Stimulated activated CD8-positive, alpha-beta memory T cell treated with anti-CD3 and anti-CD28 coated beads, Interleukin-12 subunit alpha, Interleukin-12 subunit beta, amount 100 ng/mL, for 24 hours (primary cell): ENCODE measurements around the gene SPG7.

Experiments
- DNase-seq: peaks from one replicate; pipeline ENCODE4 v3.0.0-alpha.2; 2020; ENCODE audit errors: extremely low read depth

SPG7 gene

DNA sequence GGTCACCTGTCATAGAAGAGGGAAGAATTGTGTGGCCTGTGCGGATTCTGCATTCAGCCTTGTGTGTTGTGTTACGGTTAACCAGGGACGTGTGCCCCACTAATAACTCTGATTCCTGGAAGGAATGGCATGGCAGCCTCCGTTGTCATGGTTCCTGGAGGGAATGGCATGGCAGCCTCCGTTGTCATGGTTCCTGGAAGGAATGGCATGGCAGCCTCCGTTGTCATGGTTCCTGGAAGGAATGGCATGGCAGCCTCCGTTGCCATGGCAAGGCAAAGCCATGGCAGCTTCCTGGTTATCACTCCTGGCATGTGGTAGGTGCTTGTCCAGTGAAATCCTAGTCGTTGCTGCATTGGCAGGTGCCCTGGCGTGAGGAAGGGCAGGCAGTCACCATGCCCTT, 8.9 kb downstream of the SPG7 start:
- no peak for DNase-seq

DNA sequence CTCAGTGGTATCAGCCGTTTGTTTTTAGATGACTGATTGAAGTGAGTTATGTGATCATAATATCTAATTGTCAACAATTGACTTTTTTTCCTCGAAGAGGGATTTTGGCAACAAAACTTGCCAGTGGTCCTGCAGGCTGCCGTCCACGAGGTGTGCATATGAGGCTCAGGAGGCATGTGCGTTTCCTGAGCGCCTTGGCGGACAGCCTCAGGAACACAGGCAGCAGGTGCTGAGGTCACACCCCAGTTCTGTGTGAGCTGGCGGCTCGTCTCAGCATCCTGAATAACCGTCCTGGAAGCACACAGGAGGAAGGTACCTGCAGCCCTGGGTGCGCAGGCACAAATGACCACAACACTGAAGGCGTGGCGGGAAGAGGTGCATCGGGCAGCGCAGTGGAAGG, 11.7 kb downstream of the SPG7 start:
- no peak for DNase-seq

DNA sequence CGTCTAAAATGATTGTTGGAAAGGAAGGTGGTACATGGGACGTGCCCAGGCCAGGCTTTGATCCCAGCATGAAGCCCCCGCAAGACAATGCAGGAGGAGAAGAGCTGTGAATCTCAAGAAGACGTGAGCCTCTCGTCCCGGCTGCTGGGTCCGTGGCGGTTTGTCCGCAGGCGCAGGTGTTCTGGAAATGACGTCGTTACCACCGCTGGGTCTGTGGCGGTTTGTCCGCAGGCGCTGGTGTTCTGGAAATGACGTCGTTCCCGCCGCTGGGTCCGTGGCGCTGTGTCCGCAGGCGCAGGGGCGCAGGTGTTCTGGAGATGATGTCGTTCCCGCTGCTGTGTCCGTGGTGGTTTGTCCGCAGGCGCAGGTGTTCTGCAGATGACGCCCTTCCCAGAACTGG, 14.1 kb downstream of the SPG7 start:
- no peak for DNase-seq

DNA sequence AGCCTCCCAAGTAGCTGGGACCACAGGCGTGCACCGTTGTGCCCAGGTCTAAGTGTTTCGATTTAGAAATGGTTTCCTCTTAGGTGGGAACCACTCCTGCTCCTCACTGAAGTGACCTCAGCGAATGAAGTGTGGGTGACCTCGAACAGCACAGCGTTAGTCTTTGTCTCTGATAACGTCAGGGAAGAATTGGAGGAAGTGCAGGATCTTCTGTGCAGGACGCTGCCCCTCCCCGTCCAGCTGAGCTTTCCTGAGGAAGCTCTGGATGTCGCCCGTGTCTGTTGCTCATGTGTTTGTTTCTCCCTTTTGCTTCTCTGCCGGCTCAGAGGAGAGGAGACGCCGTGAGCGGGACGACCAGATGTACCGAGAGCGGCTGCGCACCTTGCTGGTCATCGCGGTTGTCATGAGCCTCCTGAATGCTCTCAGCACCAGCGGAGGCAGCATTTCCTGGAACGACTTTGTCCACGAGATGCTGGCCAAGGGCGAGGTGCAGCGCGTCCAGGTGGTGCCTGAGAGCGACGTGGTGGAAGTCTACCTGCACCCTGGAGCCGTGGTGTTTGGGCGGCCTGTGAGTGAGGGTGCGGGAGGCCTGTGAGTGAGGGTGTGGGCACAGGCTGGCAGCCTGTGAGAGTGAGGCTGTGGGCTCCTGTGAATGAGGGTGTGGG, 15.6 kb downstream of the SPG7 start:
- no peak for DNase-seq

DNA sequence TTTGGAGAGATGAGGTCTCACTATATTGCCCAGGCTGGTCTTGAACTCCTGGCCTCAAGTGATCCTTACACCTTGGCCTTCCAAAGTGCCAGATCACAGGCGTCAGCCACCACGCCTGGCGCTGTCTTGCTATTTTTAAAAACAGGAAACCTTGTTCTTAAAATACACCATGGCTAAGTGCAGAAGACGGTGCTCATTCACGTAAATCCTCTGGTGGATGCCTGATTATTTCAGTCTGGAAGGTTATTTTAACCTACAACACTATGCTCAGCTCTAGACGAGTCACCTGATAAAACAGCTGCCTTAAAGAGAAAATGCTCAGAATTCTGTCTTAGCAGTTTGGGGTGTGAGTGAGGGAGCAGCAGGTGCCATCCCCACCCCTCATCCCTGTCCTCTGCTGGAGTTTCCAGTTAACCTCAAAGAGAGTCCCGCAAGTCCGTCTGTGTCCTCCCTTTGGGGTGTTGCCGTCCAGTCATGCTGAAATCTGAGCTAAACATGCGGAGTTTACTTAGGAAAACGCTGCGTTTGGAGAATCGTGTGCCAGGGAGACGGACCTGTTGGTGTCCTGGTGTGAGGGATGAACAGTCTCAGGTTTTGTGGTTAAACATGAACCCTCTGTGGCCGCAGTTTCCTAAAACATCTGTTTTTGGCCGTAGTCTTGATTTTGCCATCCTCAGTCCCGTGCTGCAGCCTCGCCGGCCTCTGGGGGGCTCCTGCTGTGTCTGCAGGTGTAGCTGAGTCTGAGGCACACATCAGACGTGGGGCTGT, 17.1 kb downstream of the SPG7 start:
- no peak for DNase-seq

DNA sequence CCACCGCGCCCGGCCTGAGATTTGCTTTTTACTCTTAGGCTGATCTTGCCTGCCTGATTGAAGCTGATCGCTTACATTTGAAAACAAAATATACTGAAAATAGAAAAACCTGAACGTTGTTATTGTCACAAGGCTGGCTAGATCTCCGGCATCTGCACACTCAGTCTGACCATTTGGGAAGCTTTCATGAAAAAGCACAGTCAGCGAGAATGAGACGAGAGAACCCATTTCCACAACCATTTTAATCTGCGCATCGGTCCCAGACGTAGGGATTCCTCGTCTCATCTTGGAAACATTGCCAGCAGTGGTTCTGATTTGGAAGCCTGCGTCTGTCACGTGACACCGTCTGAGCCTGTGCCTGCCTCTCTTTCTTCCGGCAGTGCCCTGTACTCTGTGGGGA, 20.9 kb downstream of the SPG7 start:
- DNase-seq = no peak

DNA sequence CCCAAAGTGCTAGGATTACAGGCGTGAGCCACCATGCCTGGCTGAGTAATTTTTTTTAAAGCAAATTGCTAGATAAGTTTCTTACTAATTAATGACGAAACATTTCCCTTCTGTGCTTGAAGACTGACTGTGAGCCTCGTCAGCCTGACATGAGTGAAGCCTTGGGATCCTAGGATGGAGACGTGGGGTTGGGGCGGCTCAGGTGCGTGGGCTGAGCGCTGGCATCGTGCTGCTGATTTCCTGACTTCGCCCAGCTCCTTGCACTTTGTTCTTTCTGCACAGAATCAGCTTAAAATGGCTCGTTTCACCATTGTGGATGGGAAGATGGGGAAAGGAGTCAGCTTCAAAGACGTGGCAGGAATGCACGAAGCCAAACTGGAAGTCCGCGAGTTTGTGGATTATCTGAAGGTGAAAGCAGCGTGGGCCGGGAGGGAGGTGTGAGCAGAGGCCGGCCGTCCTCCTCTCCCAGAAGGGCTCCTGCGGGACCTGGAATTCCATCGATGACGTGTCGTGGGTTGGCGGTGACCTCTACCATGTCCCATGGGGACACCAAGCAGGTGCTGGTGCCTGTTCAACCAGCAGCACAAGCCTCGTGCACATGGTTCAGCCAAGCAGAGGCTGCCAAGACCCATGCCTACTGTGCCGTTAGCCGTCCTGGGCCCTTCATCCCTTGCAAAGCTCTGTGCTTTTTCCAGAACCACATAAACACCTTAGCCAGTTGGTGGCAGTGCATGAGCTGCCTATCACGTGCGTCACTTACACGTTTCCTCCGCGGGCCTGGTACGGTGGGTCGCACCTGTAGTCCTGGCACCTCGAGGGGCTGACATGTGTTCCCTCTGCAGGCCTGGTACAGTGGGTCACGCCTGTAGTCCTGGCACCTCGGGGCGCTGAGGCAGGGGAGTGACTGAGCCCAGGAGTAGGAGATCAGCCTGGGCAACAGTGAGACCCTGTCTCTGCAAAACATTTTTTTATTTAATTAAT, 22.5 kb downstream of the SPG7 start:
- DNase-seq = no peak

DNA sequence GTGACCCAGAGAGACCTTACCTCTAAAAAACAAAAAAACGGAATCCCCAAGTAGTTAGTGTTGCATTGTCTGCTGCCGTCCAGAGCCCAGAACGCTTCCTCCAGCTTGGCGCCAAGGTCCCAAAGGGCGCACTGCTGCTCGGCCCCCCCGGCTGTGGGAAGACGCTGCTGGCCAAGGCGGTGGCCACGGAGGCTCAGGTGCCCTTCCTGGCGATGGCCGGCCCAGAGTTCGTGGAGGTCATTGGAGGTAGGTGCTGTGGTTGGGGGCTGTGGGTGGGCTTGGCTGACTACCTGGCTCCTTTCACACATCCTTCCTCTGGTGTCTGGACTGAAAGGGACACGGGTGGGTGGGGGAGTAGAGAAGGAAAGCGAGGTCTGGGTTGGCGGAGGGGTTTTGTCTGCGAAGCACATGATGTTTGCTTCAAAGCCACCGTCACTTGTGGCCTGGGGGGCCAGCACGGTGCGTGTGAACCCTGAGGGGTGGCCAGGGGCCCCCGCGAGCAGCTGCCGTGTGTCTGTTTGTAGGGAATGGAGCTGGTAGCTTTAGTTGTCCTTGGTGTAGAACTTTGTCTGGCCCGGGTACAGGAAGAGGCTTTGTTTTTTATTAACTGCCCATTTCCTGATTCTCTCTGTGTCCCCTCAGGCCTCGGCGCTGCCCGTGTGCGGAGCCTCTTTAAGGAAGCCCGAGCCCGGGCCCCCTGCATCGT, 23.8 kb downstream of the SPG7 start:
- no peak for DNase-seq

DNA sequence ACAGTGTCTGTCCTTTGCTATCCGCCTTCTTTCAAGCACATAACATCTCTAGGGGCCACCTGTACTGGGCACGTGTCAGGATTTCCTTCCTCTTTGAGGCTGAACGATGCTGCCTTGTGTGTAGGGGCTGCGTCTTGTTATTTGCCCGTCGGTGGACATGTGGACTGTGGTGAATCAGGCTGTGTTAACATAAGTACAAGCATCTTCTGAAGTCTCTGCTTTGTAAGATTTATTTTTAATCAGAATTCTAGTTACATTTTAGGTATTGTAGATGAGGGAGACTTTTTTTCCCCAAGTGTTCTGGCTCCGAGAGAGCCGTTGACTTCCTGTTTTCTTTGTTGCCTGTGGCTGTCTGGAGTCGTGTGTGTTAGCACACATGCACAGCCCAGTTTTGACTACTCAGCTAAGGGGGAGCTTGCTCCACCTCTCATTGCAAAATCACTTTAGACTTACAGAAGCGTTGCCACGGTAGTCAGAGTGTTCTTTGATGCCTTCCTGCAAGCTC, 26.1 kb downstream of the SPG7 start:
- DNase-seq = no peak

DNA sequence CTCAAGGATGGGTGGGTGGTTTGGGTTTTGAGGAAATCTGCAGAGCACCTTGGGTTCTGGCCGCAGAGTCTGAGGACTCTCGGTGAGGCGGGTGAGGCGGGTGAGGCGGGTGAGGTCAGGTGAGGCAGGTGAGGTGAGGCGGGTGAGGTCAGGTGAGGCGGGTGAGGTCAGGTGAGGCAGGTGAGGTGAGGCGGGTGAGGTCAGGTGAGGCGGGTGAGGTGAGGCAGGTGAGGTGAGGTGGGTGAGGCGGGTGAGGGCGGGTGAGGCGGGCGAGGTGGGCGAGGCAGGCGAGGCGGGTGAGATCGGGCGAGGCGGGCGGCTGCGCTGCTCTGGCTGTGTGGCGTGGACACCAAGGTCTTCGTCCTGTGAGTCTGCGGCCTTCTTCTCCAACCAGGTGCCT, 28.2 kb downstream of the SPG7 start:
- DNase-seq = no peak

DNA sequence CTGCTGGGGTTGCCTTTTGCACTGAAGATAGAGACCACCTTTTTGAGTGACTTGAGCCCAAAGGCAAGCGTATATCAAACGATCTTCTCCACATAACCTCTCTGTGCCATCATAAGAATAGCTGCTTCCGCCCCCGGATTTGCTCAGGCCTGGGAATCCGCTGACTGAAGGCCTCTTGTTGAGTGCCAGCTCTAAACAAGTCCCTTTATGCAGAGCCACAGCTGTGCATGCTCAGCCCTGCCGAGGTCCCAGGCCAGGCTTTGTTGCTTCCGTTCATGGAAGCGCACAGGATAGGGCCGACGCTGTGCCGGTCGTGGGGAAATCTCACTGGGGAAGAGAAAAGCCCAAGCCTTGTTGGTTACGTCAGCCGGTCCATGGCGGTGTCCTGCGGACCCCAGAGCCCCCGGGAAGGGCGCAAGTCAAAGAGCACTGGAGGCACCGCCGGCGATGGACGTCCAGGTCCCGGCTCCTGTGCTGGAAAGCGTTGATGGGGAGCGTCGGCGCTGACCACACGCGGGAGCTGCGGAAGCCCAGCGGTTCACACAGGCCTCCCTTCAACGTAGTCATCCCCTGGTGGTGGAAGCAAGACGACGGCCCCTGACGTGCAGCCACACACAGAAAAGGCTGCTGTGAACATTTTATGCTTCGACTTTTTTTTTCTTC, 28.8 kb downstream of the SPG7 start:
- no peak for DNase-seq

DNA sequence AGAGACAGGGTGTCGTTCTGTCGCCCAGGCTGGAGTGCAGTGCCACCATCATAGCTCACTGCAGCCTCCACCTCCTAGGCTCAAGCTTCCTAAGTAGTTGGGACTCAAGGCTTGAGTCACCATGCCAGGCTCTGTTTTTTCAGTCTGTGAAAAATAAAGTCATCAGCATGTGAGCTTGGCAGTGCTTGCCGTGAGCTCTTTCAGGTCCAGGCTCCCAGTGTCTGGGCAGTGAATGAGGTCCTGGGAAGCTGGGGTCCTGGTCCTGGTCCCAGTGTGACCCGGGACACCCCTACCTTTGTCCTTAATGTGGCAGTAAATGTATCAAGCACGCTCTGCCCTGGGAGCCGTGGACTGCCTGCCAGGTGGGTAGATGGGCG, 29.3 kb downstream of the SPG7 start:
- no peak for DNase-seq

DNA sequence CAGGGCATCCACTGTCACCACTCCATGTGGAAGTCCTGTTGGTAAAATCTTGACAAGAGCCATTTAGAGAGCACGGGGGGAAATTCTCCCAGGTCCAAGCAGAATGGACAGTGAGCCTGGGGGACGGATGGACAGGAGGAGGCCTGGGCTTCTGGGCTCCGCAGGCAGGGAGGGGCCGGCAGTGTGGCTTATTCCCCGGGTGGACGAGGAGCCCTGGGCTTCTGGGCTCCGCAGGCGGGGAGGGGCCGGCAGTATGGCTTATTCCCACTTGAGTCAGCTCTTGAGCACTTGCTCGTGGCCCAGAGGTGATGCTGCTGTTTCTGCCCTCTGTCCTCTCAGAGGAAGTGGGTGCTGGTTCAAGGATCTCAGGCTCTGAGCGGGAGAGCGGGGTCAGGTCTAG, 30.1 kb downstream of the SPG7 start:
- no peak for DNase-seq

DNA sequence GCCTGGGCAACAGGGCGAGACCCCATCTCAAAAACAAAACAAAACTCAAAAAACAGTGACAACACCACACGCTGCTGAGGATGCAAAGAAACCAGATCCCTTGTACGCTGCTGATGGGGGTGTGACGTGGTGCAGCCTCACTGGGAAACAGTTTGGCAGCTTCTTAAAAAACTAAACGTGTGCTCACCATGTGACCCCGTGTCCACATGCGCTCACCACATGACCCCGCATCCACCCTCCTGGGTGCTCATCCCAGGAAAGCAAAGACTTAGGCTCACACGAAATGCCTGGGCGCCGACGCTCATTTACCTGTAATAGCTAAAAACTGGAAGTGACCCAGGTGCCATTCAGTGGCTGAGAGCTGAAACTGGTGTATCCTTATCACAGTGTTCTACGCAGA, 32.4 kb downstream of the SPG7 start:
- DNase-seq = no peak

DNA sequence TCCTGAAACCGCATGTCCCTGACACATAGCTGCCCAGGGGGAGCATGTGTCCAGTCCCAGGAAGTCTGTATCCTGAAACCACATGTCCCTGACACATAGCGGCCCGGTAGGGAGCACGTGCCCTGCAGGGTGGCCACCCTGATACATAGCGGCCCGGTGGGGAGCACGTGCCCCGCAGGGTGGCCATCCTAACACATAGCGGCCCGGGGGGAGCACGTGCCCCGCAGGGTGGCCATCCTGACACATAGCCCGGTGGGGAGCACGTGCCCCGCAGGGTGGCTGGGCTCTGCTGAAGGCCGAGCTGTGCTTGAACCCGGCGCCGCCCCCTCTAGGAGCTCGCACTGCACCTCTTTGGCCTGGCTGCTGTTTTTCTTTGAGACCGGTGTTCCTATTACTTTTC, 33.6 kb downstream of the SPG7 start:
- no peak for DNase-seq

DNA sequence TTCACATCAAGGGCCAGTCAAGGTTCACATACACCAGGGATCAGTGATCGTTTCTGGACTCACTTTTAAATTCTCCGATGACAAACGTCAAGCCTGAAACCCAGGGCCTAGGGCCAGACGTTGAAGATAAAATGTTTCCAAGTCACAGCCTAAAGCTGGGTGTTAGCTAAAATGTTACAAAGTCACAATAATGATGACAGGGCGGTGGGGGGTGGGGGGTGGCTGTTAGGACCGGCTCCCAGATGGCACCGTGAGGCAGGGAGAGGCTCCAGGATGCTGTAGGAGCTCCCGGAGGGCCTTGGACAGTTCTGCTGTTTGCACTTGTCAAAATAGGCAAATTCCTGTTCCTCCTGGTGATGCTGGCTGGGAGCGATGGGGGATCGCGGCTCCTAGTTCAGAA, 35.9 kb downstream of the SPG7 start:
- no peak for DNase-seq

DNA sequence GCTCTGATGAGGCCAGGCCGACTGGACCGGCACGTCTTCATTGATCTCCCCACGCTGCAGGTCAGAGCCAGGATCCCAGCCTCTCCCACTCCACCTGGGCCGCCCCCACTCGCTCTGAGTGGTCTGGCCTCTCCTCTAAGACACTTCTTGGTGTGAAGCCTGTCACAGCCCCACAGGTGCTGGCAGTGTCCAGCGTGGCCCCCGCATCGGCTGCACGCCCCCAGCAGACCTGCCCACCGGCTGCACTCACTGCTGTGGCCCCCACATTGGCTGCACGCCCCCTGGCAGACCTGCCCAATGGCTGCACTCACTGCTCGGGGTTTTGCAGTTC, 36.5 kb downstream of the SPG7 start:
- no peak for DNase-seq

DNA sequence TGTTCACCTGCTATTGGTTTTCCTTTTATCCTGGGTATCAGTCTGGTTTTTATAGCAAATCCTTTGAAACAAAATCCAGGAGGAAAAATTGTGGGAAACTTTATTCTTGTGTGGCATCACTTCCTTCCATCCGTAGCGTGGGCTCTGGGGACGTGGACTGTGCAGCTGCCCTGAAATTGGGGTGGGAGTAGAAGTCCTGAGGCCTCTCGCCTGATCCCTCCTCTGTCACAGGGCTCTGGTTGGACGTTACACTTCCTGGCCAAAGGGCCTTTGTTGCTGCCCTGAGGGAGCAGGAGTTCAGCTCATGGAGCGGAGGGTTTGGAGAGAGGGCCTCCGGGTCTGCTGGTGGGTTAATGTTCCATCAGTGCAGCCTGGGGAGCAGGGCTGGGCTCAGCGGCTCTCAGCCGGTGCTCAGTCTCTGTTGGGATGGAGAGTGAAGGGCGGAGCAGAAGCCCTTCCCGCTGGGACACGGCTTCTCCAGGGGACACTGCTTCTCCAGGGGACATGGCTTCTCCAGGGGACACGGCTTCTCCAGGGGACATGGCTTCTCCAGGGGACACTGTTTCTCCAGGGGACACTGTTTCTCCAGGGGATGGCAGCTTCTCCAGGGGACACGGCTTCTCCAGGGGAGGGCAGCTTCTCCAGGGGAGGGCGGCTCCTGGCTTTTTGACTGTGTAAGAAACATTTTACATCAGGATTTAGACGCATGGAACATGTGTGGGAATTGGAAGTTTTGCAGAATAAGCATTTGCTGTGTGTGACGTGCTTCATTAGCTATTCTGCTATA, 37.0 kb downstream of the SPG7 start:
- no peak for DNase-seq

DNA sequence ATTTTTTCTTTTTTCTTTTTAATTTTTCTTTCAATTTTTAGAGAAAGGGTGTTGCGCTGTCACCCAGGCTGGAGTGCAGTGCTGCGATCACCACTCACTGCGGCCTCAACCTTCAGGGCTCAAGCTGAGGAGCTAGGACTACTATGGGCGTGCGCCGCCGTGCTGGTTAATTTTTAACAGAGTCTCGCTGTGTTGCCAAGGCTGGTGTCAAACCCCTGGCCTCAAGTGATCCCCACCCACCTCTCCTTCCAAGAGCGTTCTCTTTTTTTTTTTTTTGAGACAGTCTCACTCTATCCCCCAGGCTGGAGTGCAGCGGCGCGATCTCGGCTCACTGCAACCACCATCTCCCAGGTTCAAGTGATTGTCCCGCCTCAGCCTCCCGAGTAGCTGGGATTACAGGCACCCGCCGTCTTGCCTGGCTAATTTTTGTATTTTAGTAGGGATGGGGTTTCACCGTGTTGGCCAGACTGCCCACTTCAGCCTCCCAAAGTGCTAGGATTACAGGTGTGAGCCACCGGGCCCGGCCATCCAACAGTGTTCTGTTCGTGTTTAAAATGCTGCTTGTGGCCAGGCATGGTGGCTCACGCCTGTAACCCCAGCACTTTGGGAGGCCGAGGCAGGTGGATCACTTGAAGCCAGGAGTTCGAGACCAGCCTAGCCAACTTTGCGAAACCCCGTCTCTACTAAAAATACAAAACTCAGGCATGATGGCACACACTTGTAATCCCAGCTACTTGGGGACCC, 37.8 kb downstream of the SPG7 start:
- no peak for DNase-seq

DNA sequence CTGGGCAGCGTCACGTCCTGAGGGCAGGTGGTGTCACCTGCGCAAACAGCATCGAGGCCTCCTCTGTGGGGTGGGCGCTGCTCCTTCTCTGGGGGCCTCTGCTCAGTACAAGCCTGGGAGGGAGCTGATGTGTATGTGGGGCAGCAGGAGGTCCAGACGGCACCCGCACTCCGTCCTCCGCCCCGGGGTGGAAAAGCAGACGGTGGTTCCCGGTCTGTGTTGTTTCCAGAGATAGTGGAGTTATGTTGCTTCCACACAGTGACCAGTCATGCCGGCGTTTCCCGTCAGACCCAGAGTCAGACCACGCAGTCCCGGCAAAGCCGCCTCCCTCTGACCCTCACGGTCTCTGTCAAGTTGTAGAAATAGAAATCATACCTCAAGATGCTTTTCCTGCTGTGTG, 38.6 kb downstream of the SPG7 start:
- no peak for DNase-seq
